ENCODE results near the gene GNB5. TPM values are rescaled to one million over a fixed set of nuclear protein-coding genes. Genes with fewer than 3 reads are reported as not detected.

The GNB5 gene
- polyA plus RNA-seq, 1 donor from 2014 or later, result 89.6 TPM

DNA sequence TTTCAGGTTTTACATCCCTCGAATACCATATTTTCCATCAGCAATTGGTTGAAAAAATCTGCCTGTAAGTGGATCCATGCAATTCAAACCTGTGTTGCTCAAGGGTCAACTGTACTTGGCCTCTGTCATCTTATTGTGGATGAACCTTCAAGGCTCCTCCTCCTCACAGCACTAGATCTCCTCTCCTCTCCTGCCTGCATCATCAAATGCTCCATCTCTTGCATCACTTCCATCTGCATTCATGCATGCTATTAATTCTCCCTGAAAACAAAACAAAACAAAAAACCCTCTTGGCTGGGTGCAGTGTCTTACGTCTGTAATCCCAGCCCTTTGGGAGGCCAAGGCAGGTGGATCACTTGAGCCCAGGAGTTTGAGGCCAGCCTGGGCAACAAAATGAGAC is 88.7 kb downstream of the GNB5 start:
- Histone ChIP-seq H3K27ac (ENCODE audit: low read length) (no peak overlapping the region), H3K79me2 (replicated peaks; ENCODE audit: insufficient read depth, low read length) (no peaks in the 10 kb centered on the region), H3K9me3 (ENCODE audit: low read length) (no peaks in the 10 kb centered on the region), H3K4me2 (ENCODE audit: low read length) (no peak overlapping the region), H3K36me3 (ENCODE audit: insufficient read depth, low read length) (no peaks in the 10 kb centered on the region), H3K4me3 (ENCODE audit: low read length) (no peak overlapping the region), H3K9ac (ENCODE audit: low read length) (no peak overlapping the region), H4K20me1 (ENCODE audit: insufficient read depth) (no peaks in the 10 kb centered on the region), H3K27me3 (ENCODE audit: insufficient read depth, low read depth, low read length) (no peaks in the 10 kb centered on the region), H2AFZ (ENCODE audit: low read depth, low read length) (no peak overlapping the region), H3K9me2 (ENCODE audit: insufficient read depth, low read length) (no peaks in the 10 kb centered on the region), H3F3A (ENCODE audit: insufficient read depth, low read length, poor library complexity, severe bottlenecking) (no peaks in the 10 kb centered on the region)
- TF ChIP-seq SMC3 (conservative IDR thresholded peaks at IDR 0.05; ENCODE audit: poor library complexity), result no peak
- TF ChIP-seq, protein P1, sequence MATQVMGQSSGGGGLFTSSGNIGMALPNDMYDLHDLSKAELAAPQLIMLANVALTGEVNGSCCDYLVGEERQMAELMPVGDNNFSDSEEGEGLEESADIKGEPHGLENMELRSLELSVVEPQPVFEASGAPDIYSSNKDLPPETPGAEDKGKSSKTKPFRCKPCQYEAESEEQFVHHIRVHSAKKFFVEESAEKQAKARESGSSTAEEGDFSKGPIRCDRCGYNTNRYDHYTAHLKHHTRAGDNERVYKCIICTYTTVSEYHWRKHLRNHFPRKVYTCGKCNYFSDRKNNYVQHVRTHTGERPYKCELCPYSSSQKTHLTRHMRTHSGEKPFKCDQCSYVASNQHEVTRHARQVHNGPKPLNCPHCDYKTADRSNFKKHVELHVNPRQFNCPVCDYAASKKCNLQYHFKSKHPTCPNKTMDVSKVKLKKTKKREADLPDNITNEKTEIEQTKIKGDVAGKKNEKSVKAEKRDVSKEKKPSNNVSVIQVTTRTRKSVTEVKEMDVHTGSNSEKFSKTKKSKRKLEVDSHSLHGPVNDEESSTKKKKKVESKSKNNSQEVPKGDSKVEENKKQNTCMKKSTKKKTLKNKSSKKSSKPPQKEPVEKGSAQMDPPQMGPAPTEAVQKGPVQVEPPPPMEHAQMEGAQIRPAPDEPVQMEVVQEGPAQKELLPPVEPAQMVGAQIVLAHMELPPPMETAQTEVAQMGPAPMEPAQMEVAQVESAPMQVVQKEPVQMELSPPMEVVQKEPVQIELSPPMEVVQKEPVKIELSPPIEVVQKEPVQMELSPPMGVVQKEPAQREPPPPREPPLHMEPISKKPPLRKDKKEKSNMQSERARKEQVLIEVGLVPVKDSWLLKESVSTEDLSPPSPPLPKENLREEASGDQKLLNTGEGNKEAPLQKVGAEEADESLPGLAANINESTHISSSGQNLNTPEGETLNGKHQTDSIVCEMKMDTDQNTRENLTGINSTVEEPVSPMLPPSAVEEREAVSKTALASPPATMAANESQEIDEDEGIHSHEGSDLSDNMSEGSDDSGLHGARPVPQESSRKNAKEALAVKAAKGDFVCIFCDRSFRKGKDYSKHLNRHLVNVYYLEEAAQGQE (IDR thresholded peaks at IDR 0.05; ENCODE audit: borderline replicate concordance), result no peak
- TF ChIP-seq EP300 (conservative IDR thresholded peaks at IDR 0.05; ENCODE audit: poor library complexity, severe bottlenecking), result no peak
- TF ChIP-seq, protein P2, sequence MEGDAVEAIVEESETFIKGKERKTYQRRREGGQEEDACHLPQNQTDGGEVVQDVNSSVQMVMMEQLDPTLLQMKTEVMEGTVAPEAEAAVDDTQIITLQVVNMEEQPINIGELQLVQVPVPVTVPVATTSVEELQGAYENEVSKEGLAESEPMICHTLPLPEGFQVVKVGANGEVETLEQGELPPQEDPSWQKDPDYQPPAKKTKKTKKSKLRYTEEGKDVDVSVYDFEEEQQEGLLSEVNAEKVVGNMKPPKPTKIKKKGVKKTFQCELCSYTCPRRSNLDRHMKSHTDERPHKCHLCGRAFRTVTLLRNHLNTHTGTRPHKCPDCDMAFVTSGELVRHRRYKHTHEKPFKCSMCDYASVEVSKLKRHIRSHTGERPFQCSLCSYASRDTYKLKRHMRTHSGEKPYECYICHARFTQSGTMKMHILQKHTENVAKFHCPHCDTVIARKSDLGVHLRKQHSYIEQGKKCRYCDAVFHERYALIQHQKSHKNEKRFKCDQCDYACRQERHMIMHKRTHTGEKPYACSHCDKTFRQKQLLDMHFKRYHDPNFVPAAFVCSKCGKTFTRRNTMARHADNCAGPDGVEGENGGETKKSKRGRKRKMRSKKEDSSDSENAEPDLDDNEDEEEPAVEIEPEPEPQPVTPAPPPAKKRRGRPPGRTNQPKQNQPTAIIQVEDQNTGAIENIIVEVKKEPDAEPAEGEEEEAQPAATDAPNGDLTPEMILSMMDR (IDR thresholded peaks at IDR 0.05; ENCODE audit: poor library complexity, severe bottlenecking), result no peak
- TF ChIP-seq TAF1 (IDR thresholded peaks at IDR 0.05; ENCODE audit: low read depth), result no peak
- no peak for TF ChIP-seq RAD21 (conservative IDR thresholded peaks at IDR 0.05)
- no peak for TF ChIP-seq MXI1 (conservative IDR thresholded peaks at IDR 0.05; ENCODE audit: poor library complexity, severe bottlenecking)
- no peak for TF ChIP-seq EZH2 (IDR thresholded peaks at IDR 0.05; ENCODE audit: borderline replicate concordance, insufficient read depth, low read length, poor library complexity, severe bottlenecking)
- no peak for TF ChIP-seq POLR2AphosphoS5 (IDR thresholded peaks at IDR 0.05)

DNA sequence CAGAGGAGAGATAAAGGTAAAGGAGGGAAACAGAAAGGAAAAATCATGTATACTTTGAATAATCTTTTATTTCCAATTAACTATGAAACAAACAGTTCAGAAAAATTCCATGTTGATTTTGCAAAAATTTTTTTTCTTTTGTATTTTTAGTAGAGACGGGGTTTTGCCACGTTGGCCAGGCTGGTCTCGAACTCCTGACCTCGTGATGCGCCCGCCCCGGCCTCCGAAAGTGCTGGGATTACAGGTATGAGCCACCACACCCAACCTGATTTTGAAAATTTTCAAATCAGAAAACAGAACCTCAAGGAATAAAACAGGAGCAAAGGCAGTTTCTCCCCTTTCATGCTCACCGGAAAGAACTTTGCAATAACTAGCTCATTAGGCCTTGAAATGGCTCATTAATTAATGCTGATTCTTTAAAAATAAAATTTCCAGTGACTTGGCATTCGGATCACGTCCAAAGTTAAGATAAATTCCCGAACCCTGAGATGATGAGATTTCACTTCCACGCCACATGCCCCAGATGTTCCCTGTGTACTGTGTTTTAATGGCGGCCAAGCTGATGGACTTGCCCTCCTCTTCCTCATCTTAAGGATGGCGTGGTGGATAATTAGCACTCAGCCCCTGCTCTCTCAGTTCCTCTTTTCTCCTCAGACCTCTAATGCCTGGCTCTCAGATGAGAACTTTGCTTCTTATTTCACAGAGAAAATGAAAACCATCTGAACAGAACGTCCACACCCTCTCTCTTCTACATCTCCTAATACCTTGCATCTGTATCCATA is 89.5 kb downstream of the GNB5 start:
- Histone ChIP-seq H4K20me1 (ENCODE audit: insufficient read depth) (no peaks in the 10 kb centered on the region), H3K27me3 (ENCODE audit: insufficient read depth, low read depth, low read length) (no peaks in the 10 kb centered on the region), H3K9me2 (ENCODE audit: insufficient read depth, low read length) (no peaks in the 10 kb centered on the region), H3K4me2 (ENCODE audit: low read length) (no peak overlapping the region), H3K79me2 (replicated peaks; ENCODE audit: insufficient read depth, low read length) (no peaks in the 10 kb centered on the region), H3K9me3 (ENCODE audit: low read length) (no peaks in the 10 kb centered on the region), H3K9ac (ENCODE audit: low read length) (no peak overlapping the region), H3K27ac (ENCODE audit: low read length) (no peak overlapping the region), H3F3A (ENCODE audit: insufficient read depth, low read length, poor library complexity, severe bottlenecking) (no peaks in the 10 kb centered on the region), H3K4me3 (ENCODE audit: low read length) (no peak overlapping the region), H3K36me3 (ENCODE audit: insufficient read depth, low read length) (no peaks in the 10 kb centered on the region), H2AFZ (ENCODE audit: low read depth, low read length) (no peak overlapping the region)
- TF ChIP-seq EZH2 (IDR thresholded peaks at IDR 0.05; ENCODE audit: borderline replicate concordance, insufficient read depth, low read length, poor library complexity, severe bottlenecking) (no peak), EP300 (conservative IDR thresholded peaks at IDR 0.05; ENCODE audit: poor library complexity, severe bottlenecking) (no peak), MXI1 (conservative IDR thresholded peaks at IDR 0.05; ENCODE audit: poor library complexity, severe bottlenecking) (no peak), RAD21 (conservative IDR thresholded peaks at IDR 0.05) (no peak), POLR2AphosphoS5 (IDR thresholded peaks at IDR 0.05) (no peak), TAF1 (IDR thresholded peaks at IDR 0.05; ENCODE audit: low read depth) (no peak), SMC3 (conservative IDR thresholded peaks at IDR 0.05; ENCODE audit: poor library complexity) (no peak)
- TF ChIP-seq, protein P2 (IDR thresholded peaks at IDR 0.05; ENCODE audit: poor library complexity, severe bottlenecking), result no peak
- TF ChIP-seq, protein P1 (IDR thresholded peaks at IDR 0.05; ENCODE audit: borderline replicate concordance), result no peak

All from neural cell (in vitro differentiated cells).